HepG2 (cell line): ENCODE results near the gene RPUSD4. TPM values are rescaled to one million over a fixed set of nuclear protein-coding genes. Genes with fewer than 3 reads are reported as not detected.

Experiments
- FIP1L1 ChIP-seq: fragments of 200-400 bp; formaldehyde crosslinking; IDR thresholded peaks from 2 replicates; pipeline ENCODE4 v1.6.1; 2018; ENCODE audit warnings: low read depth, mild to moderate bottlenecking, low read length, moderate library complexity, borderline replicate concordance; ENCODE audit not compliant: insufficient read depth
- HMGA1 ChIP-seq: sonication (generic); formaldehyde crosslinking; conservative IDR thresholded peaks from 2 replicates; pipeline ENCODE4 v1.4.0; 2020; ENCODE audit warnings: missing genetic modification reagents
- IRF2 ChIP-seq: IDR thresholded peaks from 2 replicates; pipeline ENCODE4 v1.6.1; 2018; ENCODE audit warnings: missing genetic modification reagents, missing compliant biosample characterization
- PCBP2 ChIP-seq: fragments of 200-400 bp; formaldehyde crosslinking; optimal IDR thresholded peaks from 2 replicates; pipeline ENCODE3; 2018; ENCODE audit warnings: low read length, low read depth; ENCODE audit not compliant: poor library complexity, severe bottlenecking
- PRPF4 ChIP-seq: fragments of 200-400 bp; formaldehyde crosslinking; IDR thresholded peaks from 2 replicates; pipeline ENCODE4 v1.6.1; 2016; ENCODE audit warnings: low read length, low read depth; ENCODE audit not compliant: poor library complexity, severe bottlenecking
- SMYD3 ChIP-seq: sonication (generic); formaldehyde crosslinking; IDR thresholded peaks from 2 replicates; pipeline ENCODE4 v1.8.1; 2023; ENCODE audit warnings: mild to moderate bottlenecking, missing genetic modification reagents
- SNAPC2 ChIP-seq: sonication (generic); formaldehyde crosslinking; IDR thresholded peaks from 2 replicates; pipeline ENCODE4 v1.8.1; 2022; ENCODE audit warnings: mild to moderate bottlenecking, missing genetic modification reagents
- TEAD2 ChIP-seq: sonication (generic); formaldehyde crosslinking; IDR thresholded peaks from 2 replicates; pipeline ENCODE4 v1.9.0; 2021; ENCODE audit warnings: missing genetic modification reagents
- ZNF124 ChIP-seq: sonication (generic); formaldehyde crosslinking; IDR thresholded peaks from 2 replicates; pipeline ENCODE4 v1.4.0; 2020; ENCODE audit warnings: missing genetic modification reagents
- ZNF333 ChIP-seq: sonication (generic); formaldehyde crosslinking; IDR thresholded peaks from 2 replicates; pipeline ENCODE4 v1.4.0; 2020; ENCODE audit warnings: mild to moderate bottlenecking, missing genetic modification reagents, borderline replicate concordance
- ZNF766 ChIP-seq: sonication (generic); formaldehyde crosslinking; IDR thresholded peaks from 2 replicates; pipeline ENCODE4 v1.5.0; 2020; ENCODE audit warnings: missing genetic modification reagents, borderline replicate concordance
- ZSCAN12 ChIP-seq: sonication (generic); formaldehyde crosslinking; IDR thresholded peaks from 2 replicates; pipeline ENCODE4 v1.9.0; 2021; ENCODE audit warnings: mild to moderate bottlenecking, missing genetic modification reagents
- polyA plus RNA-seq, 8 experiments: library from polyadenylated mRNA; depleted of rRNA in 3 of 8; stranded (reverse) in 7 of 8; unstranded in 1 of 8; fragments of >200 nt; fragmentation: Illumina TruSeq in 4 of 8; extraction: Trizol in 4 of 8; gene quantifications; 2 replicates each; pipeline versions ENCODE4 v1.2.1 to v1.2.3, GENCODE V29; 2011 to 2016; ENCODE audit warnings: low read depth in 4 of 8, missing spikeins in 1 of 8, mixed read lengths in 1 of 8; ENCODE audit not compliant: insufficient read depth in 1 of 8
- total RNA-seq, 5 experiments: library from RNA; depleted of rRNA; stranded (reverse); fragments of >200 nt; fragmentation: Illumina TruSeq; extraction: Trizol; gene quantifications; 2 replicates each; pipeline ENCODE4 v1.2.3, GENCODE V29; 2016; ENCODE audit warnings: low read depth in 1 of 5
- TF ChIP-seq, protein P1 (sequence below): IDR thresholded peaks from 2 replicates; pipeline ENCODE4 v1.6.1; 2016
- TF ChIP-seq, protein P2 (sequence below): sonication (generic); formaldehyde crosslinking; IDR thresholded peaks from 2 replicates; pipeline ENCODE4 v1.4.0; 2020; ENCODE audit warnings: mild to moderate bottlenecking, missing genetic modification reagents, borderline replicate concordance
- TF ChIP-seq, protein P3 (sequence below): IDR thresholded peaks from 2 replicates; pipeline ENCODE4 v1.6.1; 2016; ENCODE audit warnings: mild to moderate bottlenecking, missing biosample characterization, missing genetic modification reagents
- TF ChIP-seq, protein P4 (sequence below): IDR thresholded peaks from 2 replicates; pipeline ENCODE4 v1.6.1; 2016; ENCODE audit warnings: missing genetic modification reagents, missing compliant biosample characterization
- TF ChIP-seq, protein P5 (sequence below): sonication (generic); formaldehyde crosslinking; IDR thresholded peaks from 2 replicates; pipeline ENCODE4 v1.4.0; 2020; ENCODE audit warnings: mild to moderate bottlenecking, missing genetic modification reagents

RPUSD4 gene
- total and polyA plus RNA-seq, 2 of the 13 experiments (the other 11 are each of a cell fraction or from before 2014, with no cell fraction given): 45.0 to 52.9 TPM

DNA sequence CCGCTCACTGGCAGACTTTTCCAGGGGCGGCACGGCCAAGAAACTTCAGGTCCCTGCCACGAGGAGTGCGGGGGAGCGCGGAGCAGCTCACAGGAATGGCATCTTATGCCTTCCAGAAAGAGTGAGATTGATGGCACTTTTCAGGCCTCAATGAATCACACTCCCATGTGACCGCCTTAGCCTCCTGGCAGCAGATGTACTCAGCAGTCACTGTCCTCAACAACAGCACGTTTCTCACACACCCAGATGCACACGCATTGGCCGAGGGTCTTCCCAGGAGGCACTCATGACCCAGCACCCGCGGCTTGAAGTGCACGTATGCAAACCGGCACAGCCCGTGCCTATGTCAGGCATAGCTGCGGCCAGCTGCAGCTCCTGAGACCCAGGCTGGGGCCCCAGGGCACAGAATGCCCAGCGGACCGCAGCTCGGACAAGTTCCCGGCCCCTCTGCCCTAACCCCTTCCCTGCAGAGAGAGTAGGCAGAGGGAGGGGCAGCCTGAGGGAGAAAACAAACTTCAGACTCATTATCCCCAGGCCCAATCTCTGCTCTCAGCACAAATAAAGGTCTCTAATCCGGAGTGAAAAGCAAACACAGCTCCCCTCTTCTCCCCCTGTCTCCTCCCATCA is 48.3 kb downstream of the RPUSD4 start (continued):
- TF ChIP-seq, protein P1, sequence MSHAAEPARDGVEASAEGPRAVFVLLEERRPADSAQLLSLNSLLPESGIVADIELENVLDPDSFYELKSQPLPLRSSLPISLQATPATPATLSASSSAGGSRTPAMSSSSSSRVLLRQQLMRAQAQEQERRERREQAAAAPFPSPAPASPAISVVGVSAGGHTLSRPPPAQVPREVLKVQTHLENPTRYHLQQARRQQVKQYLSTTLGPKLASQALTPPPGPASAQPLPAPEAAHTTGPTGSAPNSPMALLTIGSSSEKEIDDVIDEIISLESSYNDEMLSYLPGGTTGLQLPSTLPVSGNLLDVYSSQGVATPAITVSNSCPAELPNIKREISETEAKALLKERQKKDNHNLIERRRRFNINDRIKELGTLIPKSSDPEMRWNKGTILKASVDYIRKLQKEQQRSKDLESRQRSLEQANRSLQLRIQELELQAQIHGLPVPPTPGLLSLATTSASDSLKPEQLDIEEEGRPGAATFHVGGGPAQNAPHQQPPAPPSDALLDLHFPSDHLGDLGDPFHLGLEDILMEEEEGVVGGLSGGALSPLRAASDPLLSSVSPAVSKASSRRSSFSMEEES (CRISPR knock-in tag): 0 out of 2 replicates have a peak, but pooled peaks have one; percentile 9
- TF ChIP-seq TEAD2 (CRISPR knock-in tag) (no peak), HMGA1 (CRISPR knock-in tag) (no peak), FIP1L1 (no peak), IRF2 (CRISPR knock-in tag) (0 out of 2 replicates have a peak, but pooled peaks have one; percentile 28), ZSCAN12 (no peak), PRPF4 (no peak), ZNF333 (no peak), PCBP2 (no peak), ZNF124 (CRISPR knock-in tag) (peak; percentile 22; the same call in 1 of the 2 replicates), SNAPC2 (CRISPR knock-in tag) (no peak), ZNF766 (CRISPR knock-in tag) (no peak), SMYD3 (CRISPR knock-in tag) (no peak)
- TF ChIP-seq, protein P2, sequence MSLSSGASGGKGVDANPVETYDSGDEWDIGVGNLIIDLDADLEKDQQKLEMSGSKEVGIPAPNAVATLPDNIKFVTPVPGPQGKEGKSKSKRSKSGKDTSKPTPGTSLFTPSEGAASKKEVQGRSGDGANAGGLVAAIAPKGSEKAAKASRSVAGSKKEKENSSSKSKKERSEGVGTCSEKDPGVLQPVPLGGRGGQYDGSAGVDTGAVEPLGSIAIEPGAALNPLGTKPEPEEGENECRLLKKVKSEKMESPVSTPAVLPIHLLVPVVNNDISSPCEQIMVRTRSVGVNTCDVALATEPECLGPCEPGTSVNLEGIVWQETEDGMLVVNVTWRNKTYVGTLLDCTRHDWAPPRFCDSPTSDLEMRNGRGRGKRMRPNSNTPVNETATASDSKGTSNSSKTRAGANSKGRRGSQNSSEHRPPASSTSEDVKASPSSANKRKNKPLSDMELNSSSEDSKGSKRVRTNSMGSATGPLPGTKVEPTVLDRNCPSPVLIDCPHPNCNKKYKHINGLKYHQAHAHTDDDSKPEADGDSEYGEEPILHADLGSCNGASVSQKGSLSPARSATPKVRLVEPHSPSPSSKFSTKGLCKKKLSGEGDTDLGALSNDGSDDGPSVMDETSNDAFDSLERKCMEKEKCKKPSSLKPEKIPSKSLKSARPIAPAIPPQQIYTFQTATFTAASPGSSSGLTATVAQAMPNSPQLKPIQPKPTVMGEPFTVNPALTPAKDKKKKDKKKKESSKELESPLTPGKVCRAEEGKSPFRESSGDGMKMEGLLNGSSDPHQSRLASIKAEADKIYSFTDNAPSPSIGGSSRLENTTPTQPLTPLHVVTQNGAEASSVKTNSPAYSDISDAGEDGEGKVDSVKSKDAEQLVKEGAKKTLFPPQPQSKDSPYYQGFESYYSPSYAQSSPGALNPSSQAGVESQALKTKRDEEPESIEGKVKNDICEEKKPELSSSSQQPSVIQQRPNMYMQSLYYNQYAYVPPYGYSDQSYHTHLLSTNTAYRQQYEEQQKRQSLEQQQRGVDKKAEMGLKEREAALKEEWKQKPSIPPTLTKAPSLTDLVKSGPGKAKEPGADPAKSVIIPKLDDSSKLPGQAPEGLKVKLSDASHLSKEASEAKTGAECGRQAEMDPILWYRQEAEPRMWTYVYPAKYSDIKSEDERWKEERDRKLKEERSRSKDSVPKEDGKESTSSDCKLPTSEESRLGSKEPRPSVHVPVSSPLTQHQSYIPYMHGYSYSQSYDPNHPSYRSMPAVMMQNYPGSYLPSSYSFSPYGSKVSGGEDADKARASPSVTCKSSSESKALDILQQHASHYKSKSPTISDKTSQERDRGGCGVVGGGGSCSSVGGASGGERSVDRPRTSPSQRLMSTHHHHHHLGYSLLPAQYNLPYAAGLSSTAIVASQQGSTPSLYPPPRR (CRISPR knock-in tag): peak; percentile 67; the same call in 1 of the 2 replicates
- TF ChIP-seq, protein P3, sequence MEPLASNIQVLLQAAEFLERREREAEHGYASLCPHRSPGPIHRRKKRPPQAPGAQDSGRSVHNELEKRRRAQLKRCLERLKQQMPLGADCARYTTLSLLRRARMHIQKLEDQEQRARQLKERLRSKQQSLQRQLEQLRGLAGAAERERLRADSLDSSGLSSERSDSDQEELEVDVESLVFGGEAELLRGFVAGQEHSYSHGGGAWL (CRISPR knock-in tag): no peak
- TF ChIP-seq, protein P4, sequence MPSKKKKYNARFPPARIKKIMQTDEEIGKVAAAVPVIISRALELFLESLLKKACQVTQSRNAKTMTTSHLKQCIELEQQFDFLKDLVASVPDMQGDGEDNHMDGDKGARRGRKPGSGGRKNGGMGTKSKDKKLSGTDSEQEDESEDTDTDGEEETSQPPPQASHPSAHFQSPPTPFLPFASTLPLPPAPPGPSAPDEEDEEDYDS: no peak
- TF ChIP-seq, protein P5, sequence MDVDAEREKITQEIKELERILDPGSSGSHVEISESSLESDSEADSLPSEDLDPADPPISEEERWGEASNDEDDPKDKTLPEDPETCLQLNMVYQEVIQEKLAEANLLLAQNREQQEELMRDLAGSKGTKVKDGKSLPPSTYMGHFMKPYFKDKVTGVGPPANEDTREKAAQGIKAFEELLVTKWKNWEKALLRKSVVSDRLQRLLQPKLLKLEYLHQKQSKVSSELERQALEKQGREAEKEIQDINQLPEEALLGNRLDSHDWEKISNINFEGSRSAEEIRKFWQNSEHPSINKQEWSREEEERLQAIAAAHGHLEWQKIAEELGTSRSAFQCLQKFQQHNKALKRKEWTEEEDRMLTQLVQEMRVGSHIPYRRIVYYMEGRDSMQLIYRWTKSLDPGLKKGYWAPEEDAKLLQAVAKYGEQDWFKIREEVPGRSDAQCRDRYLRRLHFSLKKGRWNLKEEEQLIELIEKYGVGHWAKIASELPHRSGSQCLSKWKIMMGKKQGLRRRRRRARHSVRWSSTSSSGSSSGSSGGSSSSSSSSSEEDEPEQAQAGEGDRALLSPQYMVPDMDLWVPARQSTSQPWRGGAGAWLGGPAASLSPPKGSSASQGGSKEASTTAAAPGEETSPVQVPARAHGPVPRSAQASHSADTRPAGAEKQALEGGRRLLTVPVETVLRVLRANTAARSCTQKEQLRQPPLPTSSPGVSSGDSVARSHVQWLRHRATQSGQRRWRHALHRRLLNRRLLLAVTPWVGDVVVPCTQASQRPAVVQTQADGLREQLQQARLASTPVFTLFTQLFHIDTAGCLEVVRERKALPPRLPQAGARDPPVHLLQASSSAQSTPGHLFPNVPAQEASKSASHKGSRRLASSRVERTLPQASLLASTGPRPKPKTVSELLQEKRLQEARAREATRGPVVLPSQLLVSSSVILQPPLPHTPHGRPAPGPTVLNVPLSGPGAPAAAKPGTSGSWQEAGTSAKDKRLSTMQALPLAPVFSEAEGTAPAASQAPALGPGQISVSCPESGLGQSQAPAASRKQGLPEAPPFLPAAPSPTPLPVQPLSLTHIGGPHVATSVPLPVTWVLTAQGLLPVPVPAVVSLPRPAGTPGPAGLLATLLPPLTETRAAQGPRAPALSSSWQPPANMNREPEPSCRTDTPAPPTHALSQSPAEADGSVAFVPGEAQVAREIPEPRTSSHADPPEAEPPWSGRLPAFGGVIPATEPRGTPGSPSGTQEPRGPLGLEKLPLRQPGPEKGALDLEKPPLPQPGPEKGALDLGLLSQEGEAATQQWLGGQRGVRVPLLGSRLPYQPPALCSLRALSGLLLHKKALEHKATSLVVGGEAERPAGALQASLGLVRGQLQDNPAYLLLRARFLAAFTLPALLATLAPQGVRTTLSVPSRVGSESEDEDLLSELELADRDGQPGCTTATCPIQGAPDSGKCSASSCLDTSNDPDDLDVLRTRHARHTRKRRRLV: no peak
